EL (cell line): ENCODE data around the gene ROBO1.
"Not testable (repeated sequence)": the region's sequence is repeated elsewhere in the genome, so short reads cannot be mapped to it uniquely, and the experiment has no call there.

Experiments used
- DNase-seq: peaks from one replicate; pipeline ENCODE4 v3.0.0-alpha.2; 2016

Gene ROBO1

DNA sequence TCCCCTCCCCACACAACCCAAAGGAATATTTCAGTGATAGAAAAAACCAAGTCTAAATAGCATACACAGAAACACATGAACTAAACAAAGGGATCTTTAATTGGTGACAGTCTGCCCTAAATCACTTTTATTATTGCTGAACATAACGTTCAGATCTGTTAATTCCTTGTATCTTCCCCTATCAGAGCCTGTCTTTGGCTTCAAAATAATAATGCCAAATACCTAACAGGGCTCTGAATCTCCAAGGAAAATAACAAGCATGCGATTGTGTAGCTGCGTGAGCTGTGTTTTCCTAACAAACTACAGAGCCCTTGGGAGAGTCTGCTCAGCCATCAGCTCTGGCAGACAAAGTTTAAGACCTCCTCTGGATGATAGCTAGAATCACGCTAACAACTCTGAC, 1010.1 kb downstream of the ROBO1 start:
- no peak for DNase-seq

DNA sequence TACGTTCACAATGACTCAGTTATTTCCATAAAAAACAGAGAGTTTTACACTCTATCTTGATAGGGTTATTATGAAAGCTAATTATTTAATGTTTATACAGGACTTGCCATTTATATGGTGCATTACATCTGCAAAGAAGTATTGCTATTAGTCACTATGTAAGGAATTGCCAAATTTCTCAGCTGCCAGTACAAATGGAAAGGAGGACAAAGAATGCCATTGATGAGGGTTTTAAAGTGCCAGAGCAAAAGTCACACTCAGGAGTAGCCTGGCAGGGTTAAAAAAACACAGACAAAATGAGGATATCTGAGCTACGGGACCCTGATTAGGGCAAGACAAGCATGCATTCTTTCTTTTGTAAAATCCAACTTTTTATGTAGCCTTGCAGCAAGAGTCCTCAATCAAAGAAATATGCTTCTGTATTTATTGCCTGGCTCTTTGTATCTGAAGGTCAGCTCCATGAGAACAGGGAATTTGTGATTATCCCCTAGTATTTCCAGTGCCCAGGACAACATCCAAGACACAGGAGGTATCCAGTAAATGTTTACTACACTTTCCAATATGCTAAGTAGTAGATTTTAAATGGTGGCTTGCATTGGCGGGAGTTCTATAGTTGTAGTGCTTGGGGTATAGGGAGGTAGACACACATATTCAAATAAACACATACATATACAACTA, 1013.6 kb downstream of the ROBO1 start:
- DNase-seq = peak; percentile 61

DNA sequence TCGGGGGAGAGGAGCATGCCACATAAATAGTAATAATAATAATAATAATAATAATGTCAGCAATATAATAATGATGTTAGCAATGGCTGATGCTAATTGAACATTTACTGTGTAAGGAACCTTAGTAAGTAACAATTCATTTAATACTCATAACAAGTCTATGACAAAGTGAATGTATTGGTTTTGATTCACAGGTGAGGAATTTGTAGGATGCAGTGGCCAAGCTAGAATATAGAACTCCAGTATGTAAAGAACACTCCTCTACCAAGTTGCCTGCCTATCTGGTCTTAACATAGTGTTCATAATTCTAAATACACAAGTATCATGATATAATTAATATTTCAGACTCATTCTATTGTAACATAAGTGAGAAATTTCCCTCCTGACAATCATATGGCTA, 1016.5 kb downstream of the ROBO1 start:
- DNase-seq = peak; percentile 33

DNA sequence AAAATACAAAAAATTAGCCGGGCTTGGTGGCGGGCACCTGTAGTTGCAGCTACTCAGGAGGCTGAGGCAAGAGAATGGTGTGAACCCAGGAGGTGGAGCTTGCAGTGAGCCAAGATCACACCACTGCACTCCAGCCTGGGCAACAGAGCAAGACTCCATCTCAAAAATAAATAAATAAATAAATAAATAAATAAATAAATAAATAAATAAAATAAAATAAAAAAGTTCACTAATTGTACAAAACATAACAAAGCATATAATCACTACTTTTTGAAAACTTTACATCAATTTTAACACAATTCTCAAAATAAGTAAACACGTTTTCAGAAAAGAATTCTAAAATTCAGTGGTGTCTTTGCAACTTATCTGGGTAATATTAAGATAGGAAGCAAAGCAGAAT, 1017.5 kb downstream of the ROBO1 start:
- DNase-seq = not testable (repeated sequence)

DNA sequence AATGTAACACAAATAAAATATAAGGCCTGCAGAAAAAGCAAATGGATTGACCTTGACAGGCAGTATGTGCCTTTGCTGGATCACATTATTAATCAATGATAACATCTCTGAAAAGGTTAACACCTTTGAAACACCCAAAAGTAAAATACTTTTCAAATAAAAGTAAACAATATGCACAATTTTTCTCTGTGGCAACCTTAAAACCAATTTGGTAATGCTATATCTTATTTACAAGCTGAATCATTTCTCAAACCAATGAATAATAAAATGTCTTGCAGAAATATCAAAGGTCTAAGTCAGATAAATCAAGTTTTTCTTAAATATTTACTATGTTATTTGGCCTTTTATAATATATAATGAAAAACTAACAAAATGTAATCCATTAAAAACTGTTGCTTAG, 1018.7 kb downstream of the ROBO1 start:
- no peak for DNase-seq

DNA sequence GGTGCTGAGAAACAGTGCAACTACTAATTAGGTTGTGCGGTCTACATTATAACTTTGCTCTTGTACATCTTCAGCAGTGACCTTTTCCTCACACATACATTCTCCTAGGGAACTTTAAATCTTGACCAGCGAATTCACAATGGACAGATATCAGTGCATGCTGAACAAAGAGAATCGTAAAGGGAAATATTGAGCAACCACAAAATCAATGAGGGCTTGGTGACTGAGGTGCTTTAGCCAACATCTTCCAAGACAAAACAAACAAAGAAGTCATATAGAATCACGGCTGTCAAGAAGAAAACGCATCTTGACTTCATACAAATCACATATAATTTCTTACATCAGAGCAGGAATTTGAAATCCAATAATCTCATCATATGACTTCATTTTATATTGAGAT, 1022.0 kb downstream of the ROBO1 start:
- no peak for DNase-seq

DNA sequence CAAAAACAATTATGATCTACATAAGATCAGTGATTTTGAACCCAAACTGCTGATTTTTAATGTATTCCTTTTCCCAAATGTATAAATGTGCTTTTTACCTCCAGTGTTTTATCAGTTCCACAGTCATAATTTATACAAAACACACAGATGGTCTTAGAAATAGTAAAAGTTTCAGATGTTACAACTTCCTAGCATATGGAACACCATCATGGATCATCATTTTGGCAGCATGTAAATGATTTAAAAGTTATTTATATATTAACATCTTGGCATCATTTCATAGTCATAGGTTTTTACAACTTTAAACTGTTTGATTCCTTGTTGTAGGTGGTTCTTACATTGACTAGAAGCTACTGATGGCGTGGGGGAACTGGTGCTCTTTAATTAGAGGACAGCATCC, 1025.3 kb downstream of the ROBO1 start:
- DNase-seq = no peak

DNA sequence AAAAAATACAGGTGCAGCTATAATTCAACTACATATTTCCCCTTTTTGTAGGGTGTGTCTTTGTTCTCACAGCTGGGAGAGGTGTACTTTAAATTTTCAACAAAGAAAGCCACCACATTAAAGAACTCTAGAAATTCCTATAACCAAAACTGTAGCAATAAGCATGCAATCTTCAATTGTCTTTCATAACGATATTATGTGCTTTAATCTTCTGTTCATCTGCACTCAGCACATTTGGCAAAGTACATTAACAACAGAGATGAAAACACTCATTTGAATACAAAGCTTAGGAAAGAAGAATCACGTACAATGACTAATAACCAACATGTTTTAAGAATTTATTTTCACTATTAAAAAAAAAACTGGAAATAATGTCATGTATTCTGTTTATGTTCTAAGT, 1025.8 kb downstream of the ROBO1 start:
- no peak for DNase-seq

DNA sequence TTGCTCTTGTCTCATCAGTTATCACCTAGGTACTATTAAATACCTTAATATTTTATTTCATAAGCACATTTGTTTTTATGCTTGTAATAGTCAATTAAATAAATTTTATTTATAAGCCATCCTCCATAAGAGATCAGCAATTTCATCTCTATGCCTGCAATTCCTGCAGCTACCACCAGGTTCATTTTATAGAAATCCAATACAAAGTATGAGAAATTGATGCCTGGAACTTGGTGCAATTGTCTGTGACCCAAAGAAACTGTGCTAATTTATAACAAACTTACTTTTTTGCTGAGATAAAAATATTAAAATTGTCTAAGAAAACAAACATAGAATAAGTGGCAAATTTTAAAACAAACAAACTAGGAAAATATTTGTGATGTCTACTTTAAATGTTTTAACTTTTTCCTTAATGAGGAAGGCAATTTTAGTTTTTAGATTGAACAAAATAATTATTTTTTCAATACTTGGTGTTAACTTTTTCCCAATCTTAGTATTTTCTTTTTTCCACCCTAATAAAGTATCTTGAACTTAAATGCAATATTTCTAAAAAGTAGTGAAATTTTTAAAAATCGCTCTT, 1026.6 kb downstream of the ROBO1 start:
- DNase-seq = no peak

DNA sequence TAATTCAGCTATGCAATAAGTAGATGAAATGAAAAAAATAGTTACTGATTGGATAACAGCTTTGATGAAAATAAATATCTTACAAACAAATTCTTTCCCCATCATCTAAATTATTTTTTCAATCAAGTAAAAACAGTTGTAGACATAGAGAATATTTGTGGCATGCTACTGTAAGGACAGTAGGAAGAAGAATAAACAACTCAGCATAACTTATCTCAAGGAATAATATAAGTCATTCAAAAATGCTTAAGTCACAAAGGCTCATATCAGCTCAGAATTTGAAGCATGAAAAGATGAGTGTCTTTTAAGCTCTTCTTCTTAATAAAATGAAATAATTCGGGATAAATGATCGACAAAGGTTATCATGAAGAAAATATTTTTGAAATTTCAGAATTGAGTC, 1029.0 kb downstream of the ROBO1 start:
- DNase-seq = no peak

DNA sequence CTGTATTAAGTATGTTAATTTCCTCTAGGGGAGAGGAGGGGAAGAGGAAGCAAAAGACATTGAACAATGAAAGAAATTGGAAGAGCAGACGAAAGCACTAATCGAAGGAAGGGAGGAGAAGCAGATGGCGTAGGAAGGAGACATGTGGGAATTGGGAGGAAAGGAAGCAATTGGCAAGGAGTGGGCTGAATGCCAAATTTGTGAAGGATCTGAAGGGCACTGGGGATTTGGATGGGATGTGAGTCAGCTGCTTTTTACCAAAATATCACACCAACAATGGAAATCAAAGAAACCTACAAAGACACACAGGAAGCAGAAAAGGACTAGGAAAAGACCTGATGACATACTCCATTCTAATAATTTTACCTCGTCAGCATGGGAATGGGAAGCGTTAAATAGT, 1029.8 kb downstream of the ROBO1 start:
- DNase-seq = peak; percentile 16

DNA sequence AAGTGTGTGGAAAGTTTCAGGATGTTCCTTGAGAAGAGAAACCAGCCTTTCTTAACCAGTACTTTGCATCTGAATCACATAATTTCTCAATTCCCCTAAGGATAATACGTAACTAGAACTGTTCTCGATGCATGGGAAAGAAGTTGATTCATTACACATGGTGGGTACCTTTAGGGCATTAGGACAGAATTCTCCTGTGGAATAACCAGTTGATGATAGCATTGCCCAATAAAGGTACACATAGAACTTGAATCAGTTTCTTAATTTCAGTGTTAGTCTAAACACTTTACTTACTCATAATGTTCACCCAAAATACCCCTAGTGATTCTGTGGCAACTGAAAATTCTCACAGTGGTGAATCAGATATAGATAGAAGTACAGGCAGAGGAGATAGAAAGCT, 1030.9 kb downstream of the ROBO1 start:
- no peak for DNase-seq

DNA sequence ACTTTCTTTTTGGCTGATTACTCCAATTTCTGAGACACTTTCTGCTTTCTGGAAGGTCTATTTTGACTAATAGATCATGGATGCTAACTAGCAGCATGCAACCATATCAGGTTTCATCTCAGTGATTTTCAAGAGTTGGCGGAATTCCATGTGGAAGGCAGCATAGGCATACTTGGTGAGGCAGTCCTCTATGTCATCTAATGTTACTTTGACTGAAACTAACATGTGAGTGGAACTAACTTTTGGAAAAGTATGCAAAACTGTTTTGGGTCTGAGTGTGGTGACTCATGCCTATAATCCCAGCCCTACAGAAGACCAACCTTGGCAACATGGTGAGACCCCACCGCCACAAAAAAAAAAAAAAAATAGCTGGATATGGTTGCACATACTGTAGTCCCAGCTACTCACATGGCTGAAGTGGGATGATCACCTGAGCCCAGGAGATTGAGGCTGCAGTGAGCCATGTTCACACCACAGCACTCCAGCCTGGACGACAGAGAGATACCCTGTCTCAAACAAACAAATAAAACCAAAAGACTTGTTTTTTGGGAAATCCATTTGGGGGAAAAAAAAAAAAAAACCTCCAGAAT, 1033.7 kb downstream of the ROBO1 start:
- peak; percentile 59 for DNase-seq

DNA sequence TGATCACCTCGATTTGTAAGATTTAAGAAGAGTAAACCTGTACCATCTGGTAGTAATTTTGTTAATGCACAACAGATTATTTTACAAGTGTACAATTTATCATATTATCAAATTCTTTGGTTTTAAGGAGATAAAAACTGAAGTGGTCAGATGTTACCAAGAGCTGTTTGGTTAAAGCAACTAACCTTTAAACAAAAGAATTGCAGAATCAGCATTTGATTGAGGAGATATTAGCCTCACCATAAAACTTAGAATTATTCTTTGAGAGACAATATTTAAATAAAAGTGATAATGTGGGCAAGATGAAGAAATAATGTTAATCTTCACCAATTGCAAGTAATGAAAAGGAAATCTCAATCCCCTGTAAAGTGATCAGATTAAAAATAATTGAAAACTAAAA, 1034.9 kb downstream of the ROBO1 start:
- no peak for DNase-seq

DNA sequence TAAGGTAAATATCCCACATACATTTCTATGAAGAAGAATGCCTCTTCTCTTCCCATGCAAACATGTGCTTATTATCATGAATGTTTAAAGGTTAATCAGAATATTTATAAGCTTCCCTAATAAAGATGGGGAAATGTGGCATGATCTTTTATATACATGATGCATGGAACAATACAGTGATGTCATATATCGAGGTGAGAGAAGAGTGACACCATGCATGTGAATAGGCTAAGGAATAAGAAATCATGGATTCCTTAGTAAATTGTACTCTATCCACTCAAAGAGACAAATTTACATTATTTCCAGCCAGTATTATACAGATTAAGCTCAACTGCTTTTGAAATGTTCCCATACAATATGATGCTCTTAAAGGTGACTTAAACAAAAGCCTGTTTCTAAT, 1035.3 kb downstream of the ROBO1 start:
- DNase-seq = no peak

DNA sequence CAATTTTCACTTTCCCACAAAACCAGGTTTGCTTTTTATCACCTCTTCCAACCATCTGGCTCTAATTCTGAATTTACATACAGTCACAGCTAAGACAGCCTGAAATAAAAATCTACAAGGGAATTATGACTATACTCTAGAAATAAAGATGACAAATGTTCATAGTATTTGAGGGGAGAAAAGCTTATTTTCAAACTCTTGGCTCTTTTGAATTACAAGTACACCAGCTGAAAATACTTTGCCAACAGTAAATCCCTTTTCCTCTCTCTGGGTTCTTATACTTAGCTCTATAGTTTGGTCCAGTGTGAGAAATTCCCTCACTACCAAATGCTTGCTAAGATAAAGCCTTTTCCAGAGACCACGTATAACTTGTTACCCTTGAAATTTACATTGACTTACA, 1037.9 kb downstream of the ROBO1 start:
- no peak for DNase-seq

DNA sequence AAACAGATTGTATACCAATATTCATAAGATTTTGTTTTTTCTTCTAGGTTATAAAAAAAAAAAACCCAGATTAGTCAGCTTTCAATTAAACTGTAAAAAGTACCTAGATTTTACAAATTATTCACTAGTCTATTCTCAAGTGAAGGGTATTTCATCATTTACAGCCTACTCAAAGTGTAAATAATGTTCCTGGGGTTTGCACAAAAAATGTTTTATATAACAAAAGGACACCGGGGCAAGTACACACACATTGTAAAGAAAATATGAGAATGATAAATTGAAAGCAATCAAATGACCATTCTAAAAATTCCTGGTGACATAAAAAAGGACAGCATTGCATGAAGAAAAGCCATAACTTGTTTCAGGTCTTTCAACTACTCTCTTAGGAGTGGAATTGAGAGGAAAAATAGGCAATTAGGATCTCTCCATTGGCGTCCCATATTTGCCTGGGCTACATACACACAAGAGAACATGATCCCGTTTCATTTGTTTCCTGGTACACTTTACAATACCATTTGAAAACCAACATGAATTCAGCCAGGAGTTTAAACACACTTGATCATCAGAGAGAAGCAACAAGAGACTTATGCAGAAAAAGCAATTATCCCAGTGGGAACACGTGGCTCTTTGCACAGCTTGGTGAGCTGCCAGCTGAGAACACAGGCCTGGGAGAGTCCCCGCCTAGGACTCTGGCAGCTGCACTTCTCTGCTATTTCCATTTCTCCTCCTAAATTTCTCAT, 1039.2 kb downstream of the ROBO1 start:
- no peak for DNase-seq

DNA sequence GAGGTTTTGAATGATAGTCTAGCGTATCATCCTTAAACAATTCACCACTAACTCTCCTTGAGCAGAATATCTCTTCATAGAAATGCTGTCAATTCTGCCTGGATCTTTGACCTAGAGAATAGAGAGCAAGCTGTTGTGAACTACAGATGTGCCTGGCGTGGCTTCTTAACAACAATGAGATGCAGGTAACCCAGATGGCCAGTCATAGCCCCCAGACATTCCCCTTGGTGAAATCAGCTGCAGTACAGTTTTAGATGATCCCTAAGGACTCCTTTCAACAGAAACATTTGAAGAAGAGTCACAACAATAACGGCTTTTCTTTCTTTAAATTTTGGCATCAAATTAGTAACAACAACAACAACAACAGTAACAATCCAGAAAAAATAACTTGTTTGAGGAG, 1041.3 kb downstream of the ROBO1 start:
- no peak for DNase-seq

DNA sequence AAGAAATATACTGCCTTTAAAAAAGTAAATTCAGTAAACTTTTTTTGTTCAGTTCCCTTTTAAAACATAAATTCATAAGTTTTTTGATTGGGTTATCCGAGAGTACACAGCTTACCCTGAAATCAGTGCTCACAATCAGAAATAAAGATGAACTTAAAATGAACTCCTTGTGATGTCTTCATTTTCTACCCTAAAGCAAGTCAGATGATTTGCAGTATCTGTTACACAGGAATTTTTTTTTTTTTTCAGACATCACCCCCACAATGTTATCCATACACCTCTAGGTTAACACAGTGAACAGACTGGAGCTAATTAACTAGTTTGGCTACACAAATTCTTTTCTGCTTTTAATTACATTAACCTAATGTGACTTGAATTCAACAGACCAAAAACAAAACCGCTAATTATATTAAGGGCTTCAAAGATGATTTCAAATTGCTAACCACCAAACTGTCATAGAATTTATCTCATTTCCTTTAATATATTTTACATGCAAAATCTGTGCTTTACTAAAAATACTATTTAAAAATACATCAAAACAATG, 1042.0 kb downstream of the ROBO1 start:
- DNase-seq = no peak

DNA sequence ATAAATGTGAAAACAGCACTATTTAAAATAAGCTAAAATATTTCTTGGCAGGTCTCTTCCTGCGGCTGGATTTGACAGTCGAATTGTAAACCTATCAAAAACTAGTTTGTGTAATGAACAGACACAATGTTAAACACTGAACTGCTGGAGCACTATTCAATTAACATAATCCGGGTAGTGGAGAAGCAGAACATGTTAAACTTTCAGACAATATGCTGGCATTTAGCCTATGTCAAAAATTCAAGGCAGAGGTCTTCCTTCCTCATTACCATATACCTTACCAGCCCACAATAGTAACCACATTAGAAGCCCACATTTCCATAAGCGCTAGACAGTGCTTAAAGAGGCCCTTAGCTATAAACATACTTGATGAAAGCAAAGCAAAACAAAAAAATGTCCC, 1042.9 kb downstream of the ROBO1 start:
- no peak for DNase-seq

DNA sequence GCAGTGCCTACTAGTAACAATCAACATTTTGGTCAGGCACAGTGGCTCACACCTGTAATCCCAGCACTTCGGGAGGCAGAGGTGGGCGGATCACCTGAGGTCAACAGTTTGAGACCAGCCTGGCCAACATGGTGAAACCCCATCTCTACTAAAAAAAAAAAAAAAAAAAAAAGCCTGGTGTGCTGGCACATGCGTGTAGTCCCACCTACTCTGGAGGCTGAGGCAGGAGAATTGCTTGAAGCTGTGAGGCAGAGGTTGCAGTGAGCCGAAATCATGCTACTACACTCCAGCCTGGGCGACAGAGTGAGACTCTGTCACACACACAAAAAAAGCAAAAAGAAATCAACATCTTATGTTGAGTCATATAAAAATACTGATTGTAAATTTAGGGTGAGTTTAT, 1043.4 kb downstream of the ROBO1 start:
- DNase-seq = not testable (repeated sequence)

DNA sequence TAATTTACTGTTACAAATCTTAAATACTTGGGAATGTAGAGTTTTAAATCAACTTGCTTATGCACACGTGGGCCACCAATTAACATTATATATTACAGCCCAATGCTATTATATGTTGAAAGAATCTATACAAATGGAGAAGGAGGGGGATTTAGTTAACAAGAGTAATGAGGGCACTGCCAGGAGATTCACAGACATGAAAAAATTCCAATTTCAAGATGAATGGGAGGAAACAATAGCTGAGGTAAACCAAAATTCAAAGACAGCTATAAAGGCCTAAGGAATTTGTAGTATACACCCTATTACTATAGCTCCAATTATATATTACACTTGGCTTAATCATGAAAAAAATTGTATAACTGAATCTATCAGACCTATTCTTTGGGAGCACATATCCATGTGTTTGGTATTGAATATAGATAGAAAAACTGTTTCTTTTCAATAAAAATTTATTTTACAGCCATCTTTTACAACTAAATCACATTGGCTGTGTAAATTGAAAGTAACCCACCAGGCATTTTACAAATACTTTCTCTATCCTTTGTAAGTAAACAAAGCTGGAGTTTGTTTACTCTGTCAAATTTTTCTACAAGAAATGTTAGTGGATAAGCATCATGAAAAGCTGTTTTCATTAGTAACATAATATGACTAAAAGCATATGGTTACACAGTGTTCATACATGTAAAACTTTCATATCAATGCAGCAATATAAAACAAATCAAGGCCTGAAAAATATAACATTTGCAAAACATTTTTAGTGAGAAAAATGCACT, 1045.8 kb downstream of the ROBO1 start:
- no peak for DNase-seq

DNA sequence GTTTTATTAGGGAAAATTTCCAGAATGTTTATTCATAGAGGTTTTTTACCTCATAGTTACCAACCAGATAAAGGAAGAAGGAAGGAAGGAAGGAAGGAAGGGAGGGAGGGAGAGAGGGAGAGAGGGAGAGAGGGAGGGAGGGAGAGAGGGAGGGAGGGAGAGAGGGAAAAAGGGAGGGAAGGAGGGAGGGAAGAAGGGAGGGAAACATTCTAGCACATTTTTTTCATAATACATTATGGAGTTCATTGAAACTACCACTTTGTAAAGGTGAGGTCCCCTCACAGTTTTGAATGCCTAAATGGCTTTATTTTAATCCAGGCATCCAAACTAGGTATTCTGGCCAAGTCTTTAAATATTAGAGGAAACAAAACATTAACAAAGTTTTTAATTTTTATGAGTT, 1049.1 kb downstream of the ROBO1 start:
- DNase-seq = no peak
